GM12878 (cell line): ENCODE measurements around the gene SNRPA. TPM values are rescaled to one million over a fixed set of nuclear protein-coding genes. Genes with fewer than 3 reads are reported as not detected.
A peak's percentile ranks its signal among the peaks of the same experiment; 100 is the strongest.

Experiments used
- BCLAF1 ChIP-seq: fragments of 450-650 bp; IDR thresholded peaks from 2 replicates; pipeline ENCODE4 v1.6.1; 2017; ENCODE audit warnings: antibody characterized with exemption, mild to moderate bottlenecking, moderate library complexity
- BHLHE40 ChIP-seq, 2 experiments: fragments of 450-650 bp in 1 of 2; IDR thresholded peaks; 2 replicates each; pipeline ENCODE4 v1.6.1; 2011 to 2017; ENCODE audit warnings: low read depth in 2 of 2, borderline replicate concordance in 1 of 2, improper control_type of control experiment in 1 of 2, low read length in 1 of 2, mild to moderate bottlenecking in 1 of 2
- BMI1 ChIP-seq: fragments of 450-650 bp; IDR thresholded peaks from 2 replicates; pipeline ENCODE4 v1.6.1; 2016; ENCODE audit warnings: mild to moderate bottlenecking, moderate library complexity, borderline replicate concordance
- FOS ChIP-seq: IDR thresholded peaks from 3 replicates; pipeline ENCODE4 v1.6.1; 2011; ENCODE audit warnings: borderline replicate concordance; ENCODE audit not compliant: insufficient read length; ENCODE audit errors: extremely low read depth
- HDAC6 ChIP-seq: fragments of 200-600 bp; sonication (generic); IDR thresholded peaks from one replicate; pipeline ENCODE4 v1.8.0; 2017; ENCODE audit warnings: antibody characterized with exemption; ENCODE audit not compliant: unreplicated experiment
- HSF1 ChIP-seq: fragments of 150-350 bp; IDR thresholded peaks from 2 replicates; pipeline ENCODE4 v1.6.1; 2014; ENCODE audit warnings: mild to moderate bottlenecking, low read depth, low read length
- IKZF2 ChIP-seq, 2 experiments: fragments of 450-650 bp; IDR thresholded peaks; 2 replicates each; pipeline ENCODE4 v1.6.1; 2017; ENCODE audit warnings: mild to moderate bottlenecking in 2 of 2, moderate library complexity in 2 of 2
- IRF3 ChIP-seq: fragments of 450-650 bp; IDR thresholded peaks from 2 replicates; pipeline ENCODE4 v1.6.1; 2014; ENCODE audit warnings: mild to moderate bottlenecking
- JUNB ChIP-seq: IDR thresholded peaks from 2 replicates; pipeline ENCODE4 v1.6.1; 2016; ENCODE audit warnings: antibody characterized with exemption, mild to moderate bottlenecking
- MAX ChIP-seq: IDR thresholded peaks from 2 replicates; pipeline ENCODE4 v1.6.1; 2012; ENCODE audit warnings: low read depth, low read length, improper control_type of control experiment
- NFYB ChIP-seq: IDR thresholded peaks from 2 replicates; pipeline ENCODE4 v1.6.1; 2011; ENCODE audit warnings: low read depth, mild to moderate bottlenecking, low read length, improper control_type of control experiment, moderate library complexity; ENCODE audit not compliant: insufficient read depth
- NR2F1 ChIP-seq: fragments of 450-650 bp; conservative IDR thresholded peaks from 2 replicates; pipeline ENCODE4 v1.6.1; 2017; ENCODE audit warnings: mild to moderate bottlenecking
- PML ChIP-seq: IDR thresholded peaks from 2 replicates; pipeline ENCODE4 v1.6.1; 2012; ENCODE audit warnings: low read length, inconsistent platforms
- POLR2AphosphoS5 ChIP-seq: IDR thresholded peaks from 2 replicates; pipeline ENCODE4 v1.6.1; 2011; ENCODE audit warnings: mild to moderate bottlenecking, low read length, inconsistent platforms
- SKIL ChIP-seq: fragments of 450-650 bp; IDR thresholded peaks from 2 replicates; pipeline ENCODE4 v1.6.1; 2017; ENCODE audit warnings: mild to moderate bottlenecking, low read depth, inconsistent platforms; ENCODE audit not compliant: poor library complexity, severe bottlenecking
- SREBF2 ChIP-seq: IDR thresholded peaks from 2 replicates; pipeline ENCODE4 v1.6.1; 2012; ENCODE audit warnings: mild to moderate bottlenecking, low read length
- ZNF687 ChIP-seq: fragments of 450-650 bp; IDR thresholded peaks from 2 replicates; pipeline ENCODE4 v1.6.1; 2017; ENCODE audit warnings: mild to moderate bottlenecking, moderate library complexity
- polyA plus RNA-seq, 11 experiments: library from polyadenylated mRNA; depleted of rRNA in 4 of 11; unstranded in 6 of 11; stranded (reverse) in 5 of 11; fragments of >200 nt; fragmentation: Nextera tagmentation in 4 of 11; fragmentation: Illumina TruSeq in 1 of 11; extraction: Ambion mirVana in 4 of 11; extraction: Trizol in 1 of 11; gene quantifications; 1 replicate in 1 of 11; 2 replicates in 10 of 11; pipeline versions ENCODE4 v1.2.1 to v1.2.3, GENCODE V29; 2011 to 2016; ENCODE audit warnings: inconsistent platforms in 2 of 11, missing spikeins in 2 of 11, low read depth in 1 of 11
- total RNA-seq, 4 experiments: library from RNA; depleted of rRNA in 3 of 4; stranded (reverse); fragments of >200 nt in 3 of 4; fragmentation: Illumina TruSeq in 1 of 4; extraction: Trizol in 1 of 4; gene quantifications; 2 replicates each; pipeline versions ENCODE4 v1.2.1 to v1.2.3, GENCODE V29; 2013 to 2021

SNRPA gene
- total and polyA plus RNA-seq, 10 of the 15 experiments (the other 5 are each of a cell fraction or from before 2014, with no cell fraction given), result 14.8 to 299 (median 202) TPM

GRCh38 chr19:40797963-40798682 lies 47.1 kb downstream of the SNRPA start (continued):
- TF ChIP-seq ZNF687 (peak; percentile 82), FOS (no peak), SKIL (peak; percentile 68), PML (peak; percentile 93), POLR2AphosphoS5 (peak; percentile 88), IRF3 (no peak), SREBF2 (no peak), BMI1 (no peak; the same call in 1 of the 2 replicates), JUNB (no peak), NR2F1 (no peak), HSF1 (no peak), IKZF2 (IDR thresholded peaks at IDR 0.05) (peak in 1 of 2 experiments; percentile 62; a peak in 2 of 4 replicates), NFYB (no peak), MAX (peak; percentile 30; the same call in 1 of the 2 replicates), BCLAF1 (no peak), BHLHE40 (IDR thresholded peaks at IDR 0.05; ENCODE audit: borderline replicate concordance in 1 of 2, low read depth in 2 of 2, low read length in 1 of 2) (peak; percentile 50 to 75; a peak in 3 of 4 replicates), HDAC6 (no peak)
